HCT116 (cell line): Measurements from ENCODE around the gene ATP1B4.

Experiments
- ATF3 ChIP-seq: IDR thresholded peaks from 2 replicates; pipeline ENCODE4 v1.6.1; 2012
- CTCF ChIP-seq, 3 experiments: fragments of 200-600 bp in 1 of 3; sonication (generic) in 1 of 3; IDR thresholded peaks in 2 of 3; conservative IDR thresholded peaks in 1 of 3; 2 replicates each; pipeline ENCODE4 v1.5.1; 2012 to 2017; ENCODE audit warnings: low read depth in 2 of 3, low read length in 2 of 3, antibody characterized with exemption in 1 of 3, borderline replicate concordance in 1 of 3, control low read depth in 1 of 3, mild to moderate bottlenecking in 1 of 3, mixed read lengths in 1 of 3, mixed run types in 1 of 3, moderate library complexity in 1 of 3; ENCODE audit not compliant: insufficient read depth in 1 of 3
- EZH2 ChIP-seq: fragments of 200-600 bp; sonication (generic); IDR thresholded peaks from 2 replicates; pipeline ENCODE4 v1.6.1; 2017; ENCODE audit warnings: antibody characterized with exemption, mixed run types
- MAX ChIP-seq: IDR thresholded peaks from 2 replicates; pipeline ENCODE4 v1.6.1; 2012
- POLR2AphosphoS5 ChIP-seq: IDR thresholded peaks from 2 replicates; pipeline ENCODE4 v1.6.1; 2011; ENCODE audit warnings: mild to moderate bottlenecking, low read depth, low read length, moderate library complexity
- RAD21 ChIP-seq: IDR thresholded peaks from 2 replicates; pipeline ENCODE4 v1.6.1; 2012; ENCODE audit warnings: low read depth, mild to moderate bottlenecking
- REST ChIP-seq: IDR thresholded peaks from 2 replicates; pipeline ENCODE4 v1.6.1; 2012; ENCODE audit warnings: low read depth
- YY1 ChIP-seq: IDR thresholded peaks from 2 replicates; pipeline ENCODE4 v1.6.1; 2011; ENCODE audit warnings: low read length, low read depth, moderate library complexity, mild to moderate bottlenecking; ENCODE audit not compliant: insufficient replicate concordance; ENCODE audit errors: extremely low read depth

GRCh38 chrX:120366794-120367193 lies 4.9 kb downstream of the ATP1B4 start:
- TF ChIP-seq CTCF (IDR thresholded peaks at IDR 0.05 in 2 of 3, conservative IDR thresholded peaks at IDR 0.05 in 1 of 3; ENCODE audit: borderline replicate concordance in 1 of 3, insufficient read depth in 1 of 3, low read depth in 2 of 3, low read length in 2 of 3) (no peak), ATF3 (no peak), REST (no peak), POLR2AphosphoS5 (no peak), EZH2 (no peak), MAX (no peak), RAD21 (no peak), YY1 (no peak)
